GM12865 (cell line): Measurements from ENCODE around the gene TSKU.
"Not testable (repeated sequence)": the region's sequence is repeated elsewhere in the genome, so short reads cannot be mapped to it uniquely, and the experiment has no call there.

Experiments used
- DNase-seq: peaks from one replicate; pipeline ENCODE4 v3.0.0; 2010; ENCODE audit warnings: low read depth
- H3K4me3 ChIP-seq: 2 replicates; pipeline ENCODE4 v1.5.1; 2011; ENCODE audit warnings: mild to moderate bottlenecking, low read depth, low read length, control low read depth
- CTCF ChIP-seq: IDR thresholded peaks from 2 replicates; pipeline ENCODE4 v1.5.1; 2011; ENCODE audit warnings: low read length, control low read depth, low read depth, inconsistent platforms; ENCODE audit not compliant: insufficient read depth; ENCODE audit errors: missing control alignments

Gene TSKU

GRCh38 chr11:76783294-76783895, at the start of gene TSKU:
TSS of gene TSKU (plus strand) at chr11:76783356. CDS start at chr11:76795617, 12,261 bp downstream.
- no peak for DNase-seq
- H3K4me3 ChIP-seq: peak within 1 kb of the TSS; percentile 50
- TF ChIP-seq CTCF: no peak

- peak; percentile 43 for TF ChIP-seq CTCF
- not testable (repeated sequence) for H3K4me3 ChIP-seq
- DNase-seq: peak; percentile 58
These were observed 49.2 kb upstream of the TSKU start for GRCh38 chr11:76733906-76734305.

GRCh38 chr11:76734456-76735420, 48.4 kb upstream of the TSKU start:
- H3K4me3 ChIP-seq: no peak overlapping the region
- no peak for TF ChIP-seq CTCF
- no peak for DNase-seq

- TF ChIP-seq CTCF: no peak
- DNase-seq: no peak
These were observed 47.3 kb upstream of the TSKU start for GRCh38 chr11:76735841-76736240.

GRCh38 chr11:76736266-76736665, 46.9 kb upstream of the TSKU start:
- TF ChIP-seq CTCF: no peak
- H3K4me3 ChIP-seq: no peak overlapping the region
- DNase-seq: no peak

More at GRCh38 chr11:76735841-76736240, 47.3 kb upstream of the TSKU start:
- H3K4me3 ChIP-seq: no peak overlapping the region

GRCh38 chr11:76736773-76737495, 46.2 kb upstream of the TSKU start:
- TF ChIP-seq CTCF: no peak
- no peak for DNase-seq
- no peak overlapping the region for H3K4me3 ChIP-seq
